ENCODE measurements around the gene KCNK3. TPM values are rescaled to one million over a fixed set of nuclear protein-coding genes. Genes with fewer than 3 reads are reported as not detected.
"Not testable (repeated sequence)": the region's sequence is repeated elsewhere in the genome, so short reads cannot be mapped to it uniquely, and the experiment has no call there.

KCNK3 gene
- total and polyA plus RNA-seq, 3 donors from 2014 or later: 1.0 to 2.5 (median 1.5) TPM

GRCh38 chr2:26653207-26654060, 39.1 kb upstream of the KCNK3 start:
- H3K36me3 ChIP-seq (ENCODE audit: low read depth, missing control alignments): no peaks in the 10 kb centered on the region
- no peak overlapping the region for H3K4me3 ChIP-seq
- peaks cover 4% of the 10 kb centered on the region for H3K4me1 ChIP-seq
- H3K9me3 ChIP-seq: no peaks in the 10 kb centered on the region
- no peak overlapping the region for H3K27ac ChIP-seq
- intact Hi-C loops (cut with DNase I; ENCODE audit: low total_unique reads): no loop called here
- no peak for TF ChIP-seq CTCF (IDR thresholded peaks at IDR 0.05)
- no peak for TF ChIP-seq POLR2A (IDR thresholded peaks at IDR 0.05)
- 90 to 94% methylated on average over 12 to 13 of the region's 13 CpGs for WGBS, 2 donors
- H3K27me3 ChIP-seq: no peaks in the 10 kb centered on the region
- no peak for DNase-seq

- 84 to 93% methylated on average over 3 of the region's 3 CpGs for WGBS, 2 donors
- Histone ChIP-seq H3K9me3 (no peaks in the 10 kb centered on the region), H3K27me3 (no peaks in the 10 kb centered on the region), H3K27ac (no peak overlapping the region), H3K4me3 (no peak overlapping the region), H3K36me3 (ENCODE audit: low read depth, missing control alignments) (no peaks in the 10 kb centered on the region), H3K4me1 (peaks cover 4% of the 10 kb centered on the region)
- DNase-seq: no peak
- TF ChIP-seq POLR2A (IDR thresholded peaks at IDR 0.05) (no peak), CTCF (IDR thresholded peaks at IDR 0.05) (no peak)
- intact Hi-C loops (cut with DNase I; ENCODE audit: low total_unique reads): no loop called here
Measured at GRCh38 chr2:26654061-26654340, 38.5 kb upstream of the KCNK3 start.

DNA sequence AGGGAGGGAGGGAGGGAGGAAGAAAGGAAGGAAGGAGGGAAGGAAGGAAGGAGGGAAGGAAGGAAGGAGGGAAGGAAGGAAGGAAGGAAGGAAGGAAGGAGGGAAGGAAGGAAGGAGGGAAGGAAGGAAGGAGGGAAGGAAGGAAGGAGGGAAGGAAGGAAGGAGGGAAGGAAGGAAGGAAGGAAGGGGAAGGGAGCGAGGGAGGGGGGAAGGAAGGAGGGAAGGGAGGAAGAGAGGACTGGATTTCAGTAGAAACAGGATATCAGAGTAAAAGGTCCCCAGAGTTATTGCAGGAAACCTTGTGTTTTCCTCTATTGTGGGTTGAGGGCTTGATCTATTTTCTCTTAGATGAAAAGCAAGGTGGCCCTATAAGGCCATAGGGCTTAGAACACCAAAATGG, 37.4 kb upstream of the KCNK3 start:
- whole genome bisulfite sequencing, 2 donors: 100% methylated on average over 1 of the region's 1 CpG

DNA sequence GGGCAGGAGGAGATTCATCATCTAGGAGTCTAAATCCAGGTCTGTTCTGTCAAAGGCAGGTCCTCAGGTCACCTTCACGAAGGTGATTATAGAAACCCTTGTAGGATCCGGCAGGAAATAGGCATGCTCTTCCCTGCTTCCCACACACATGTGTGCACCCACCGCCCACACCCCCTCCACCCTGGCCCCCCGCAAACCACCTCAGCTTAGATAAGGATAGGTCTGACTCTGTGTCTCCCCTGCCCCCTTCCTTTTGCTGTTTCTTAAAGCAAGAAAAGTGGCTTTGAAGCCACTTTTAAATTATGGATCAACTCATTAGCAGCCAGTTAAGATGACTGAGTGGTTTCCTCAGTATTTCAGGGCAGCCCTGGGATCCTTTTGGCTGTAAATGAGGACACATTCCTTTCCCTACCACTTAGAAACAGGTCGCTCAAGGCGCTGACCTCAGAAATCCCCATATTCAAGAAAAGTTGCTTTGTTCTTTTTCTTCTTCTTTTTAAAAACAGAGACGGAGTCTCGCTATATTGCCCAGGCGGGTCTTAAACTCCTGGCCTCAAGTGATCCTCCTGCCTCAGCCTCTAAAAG, 36.8 kb upstream of the KCNK3 start:
- Histone ChIP-seq H3K4me1 (peaks cover 4% of the 10 kb centered on the region), H3K9me3 (no peaks in the 10 kb centered on the region), H3K27me3 (no peaks in the 10 kb centered on the region), H3K36me3 (ENCODE audit: low read depth, missing control alignments) (no peaks in the 10 kb centered on the region), H3K4me3 (no peak overlapping the region), H3K27ac (no peak overlapping the region)
- intact Hi-C loops (cut with DNase I; ENCODE audit: low total_unique reads): no loop called here
- 84 to 90% methylated on average over 9 of the region's 9 CpGs for WGBS, 2 donors
- TF ChIP-seq CTCF (IDR thresholded peaks at IDR 0.05) (no peak), POLR2A (IDR thresholded peaks at IDR 0.05) (no peak)
- no peak for DNase-seq

More for the DNA sequence above, 37.4 kb upstream of the KCNK3 start:
- H3K27me3 ChIP-seq; H3K36me3 ChIP-seq (ENCODE audit: low read depth, missing control alignments); H3K9me3 ChIP-seq; H3K4me1 ChIP-seq; intact Hi-C loops (cut with DNase I; ENCODE audit: low total_unique reads); DNase-seq; H3K4me3 ChIP-seq; H3K27ac ChIP-seq: not testable (repeated sequence)

- Histone ChIP-seq H3K4me3 (no peak overlapping the region), H3K27ac (no peak overlapping the region), H3K36me3 (ENCODE audit: low read depth, missing control alignments) (no peaks in the 10 kb centered on the region), H3K9me3 (no peaks in the 10 kb centered on the region), H3K4me1 (peaks cover 4% of the 10 kb centered on the region), H3K27me3 (no peaks in the 10 kb centered on the region)
- no peak for DNase-seq
- intact Hi-C loops (cut with DNase I; ENCODE audit: low total_unique reads): no loop called here
- WGBS, 2 donors: 77 to 97% methylated on average over 4 of the region's 4 CpGs
- TF ChIP-seq CTCF (IDR thresholded peaks at IDR 0.05) (no peak), POLR2A (IDR thresholded peaks at IDR 0.05) (no peak)
Measured at GRCh38 chr2:26657265-26657664, 35.3 kb upstream of the KCNK3 start.
